ENCODE data around the gene MYH15.

Gene MYH15

DNA sequence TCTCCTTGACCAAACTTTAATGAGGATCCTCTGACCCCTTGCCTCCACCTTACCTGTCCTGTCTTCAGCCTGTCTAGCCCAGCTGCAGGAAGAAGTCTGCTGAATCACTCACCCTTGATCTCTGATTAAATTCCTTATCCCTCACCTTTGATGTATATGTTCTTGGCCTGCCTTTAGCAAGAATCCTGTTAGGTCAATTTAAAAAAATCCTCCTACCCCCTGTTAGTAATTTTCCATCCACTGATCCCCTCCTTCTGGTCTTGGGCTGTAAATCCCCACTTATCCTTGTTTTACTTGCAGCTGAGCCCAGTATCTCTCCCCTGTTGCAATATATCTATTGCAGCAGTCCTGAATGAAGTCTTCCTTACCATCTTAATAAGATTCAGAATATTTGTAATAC lies 39.0 kb downstream of the MYH15 start:
- DNase-seq (ENCODE audit: low spot score) = no peak

- no peak for DNase-seq (ENCODE audit: low spot score)
Observed at GRCh38 chr3:108469126-108469525, 41.3 kb downstream of the MYH15 start.

DNA sequence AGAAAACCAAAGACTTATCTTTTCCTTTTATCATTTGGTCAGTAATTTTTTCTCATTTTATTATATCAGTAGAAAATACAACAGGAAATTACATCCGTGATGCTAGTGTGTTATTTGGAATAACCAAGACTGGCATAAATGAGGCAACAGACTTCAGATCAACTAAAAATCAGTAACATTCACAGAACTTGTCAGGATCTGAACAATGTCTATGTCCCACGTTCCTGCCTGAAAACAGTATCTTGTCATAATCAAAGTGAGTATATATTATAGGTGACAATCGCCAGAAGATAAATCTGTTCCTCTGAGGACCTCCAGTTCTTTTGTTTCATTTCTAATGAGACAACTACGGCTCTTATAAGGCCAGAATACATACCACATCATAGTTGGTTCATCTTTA lies 41.8 kb downstream of the MYH15 start:
- DNase-seq (ENCODE audit: low spot score) = no peak

DNA sequence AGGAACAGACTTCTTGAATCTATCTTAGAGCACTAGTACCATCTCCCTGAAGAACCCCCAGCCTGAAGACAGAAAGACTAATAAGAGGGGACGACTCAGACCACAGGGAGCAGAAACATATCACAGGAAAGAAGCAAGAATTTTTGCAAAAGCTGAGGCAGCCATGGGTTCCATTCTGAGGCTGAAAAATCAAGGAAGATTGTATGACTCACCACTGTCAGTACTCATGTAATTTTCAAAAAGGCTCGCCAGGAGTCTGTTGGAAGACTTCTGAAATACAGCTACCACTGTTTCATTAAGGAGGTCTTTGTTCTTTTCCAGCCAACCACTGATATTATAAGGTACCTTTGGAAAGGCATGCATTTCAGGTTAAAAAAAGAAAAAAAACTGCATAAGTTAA lies 47.5 kb downstream of the MYH15 start:
- no peak for DNase-seq (ENCODE audit: low spot score)

GRCh38 chr3:108461661-108462111 lies 48.7 kb downstream of the MYH15 start:
- DNase-seq (ENCODE audit: low spot score) = no peak

GRCh38 chr3:108459225-108459624 lies 51.2 kb downstream of the MYH15 start:
- no peak for DNase-seq (ENCODE audit: low spot score)

DNA sequence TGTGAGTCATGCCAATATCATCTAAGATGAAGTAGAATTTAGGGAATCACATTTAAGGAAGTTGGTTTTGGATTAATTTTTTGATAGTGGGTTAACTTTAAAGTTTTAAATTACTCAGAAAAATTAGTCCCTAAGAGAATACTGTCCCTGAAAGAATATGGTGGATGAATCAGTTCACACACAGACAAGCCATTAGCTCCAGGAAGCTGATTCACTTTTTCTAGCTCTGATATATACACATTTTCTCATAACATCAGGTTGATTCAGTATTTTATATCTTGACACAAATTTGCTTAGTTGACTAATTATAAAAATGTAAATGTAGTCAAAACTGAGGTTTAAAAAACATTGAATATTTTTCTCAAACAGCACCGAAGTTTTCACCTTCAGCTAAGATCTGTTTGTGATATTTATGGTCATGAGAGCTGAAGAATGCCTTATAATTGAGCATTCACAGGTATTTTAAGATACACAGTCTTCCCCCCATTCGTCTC lies 55.1 kb downstream of the MYH15 start:
- DNase-seq (ENCODE audit: low spot score) = peak; percentile 42

GRCh38 chr3:108453565-108453964 lies 56.8 kb downstream of the MYH15 start:
- DNase-seq (ENCODE audit: low spot score) = no peak

DNA sequence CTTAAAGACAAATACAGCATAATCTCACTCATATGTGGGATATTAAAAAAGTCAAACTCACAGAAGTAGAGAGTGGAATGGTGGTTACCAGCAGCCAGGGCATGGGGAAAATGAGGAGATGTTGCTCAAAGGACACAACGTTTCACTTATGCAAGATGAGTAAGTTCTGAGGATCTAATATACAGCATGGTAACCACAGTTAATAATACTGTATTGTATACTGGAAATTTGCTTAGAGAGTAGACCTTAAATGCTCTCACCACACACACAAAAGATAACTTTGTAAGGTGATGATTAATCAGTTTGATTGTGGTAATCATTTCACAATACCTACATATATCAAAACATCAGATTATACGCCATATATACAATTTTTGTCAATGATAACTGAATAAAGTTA lies 60.0 kb downstream of the MYH15 start:
- no peak for DNase-seq (ENCODE audit: low spot score)

DNA sequence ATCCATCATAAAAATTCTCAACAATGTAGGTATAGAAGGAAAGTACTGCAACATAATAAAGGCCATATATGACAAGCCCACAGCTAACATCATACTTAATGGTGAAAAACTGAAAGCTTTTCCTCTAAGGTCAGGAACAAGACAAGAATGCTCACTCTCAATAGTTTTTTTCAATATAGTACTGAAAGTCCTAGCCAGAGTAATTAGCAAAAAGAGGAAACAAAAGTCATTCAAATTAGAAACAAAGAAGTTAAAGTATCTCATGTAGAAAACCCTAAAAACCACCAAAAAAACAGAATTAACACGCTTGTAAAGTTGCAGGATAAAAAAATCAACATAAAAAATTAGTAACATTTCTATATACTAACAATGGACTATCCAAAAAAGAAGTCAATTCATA lies 61.8 kb downstream of the MYH15 start:
- DNase-seq (ENCODE audit: low spot score) = no peak

GRCh38 chr3:108447096-108447847 lies 63.1 kb downstream of the MYH15 start:
- DNase-seq (ENCODE audit: low spot score) = no peak

GRCh38 chr3:108442281-108442680 lies 68.1 kb downstream of the MYH15 start:
- DNase-seq (ENCODE audit: low spot score) = no peak

DNA sequence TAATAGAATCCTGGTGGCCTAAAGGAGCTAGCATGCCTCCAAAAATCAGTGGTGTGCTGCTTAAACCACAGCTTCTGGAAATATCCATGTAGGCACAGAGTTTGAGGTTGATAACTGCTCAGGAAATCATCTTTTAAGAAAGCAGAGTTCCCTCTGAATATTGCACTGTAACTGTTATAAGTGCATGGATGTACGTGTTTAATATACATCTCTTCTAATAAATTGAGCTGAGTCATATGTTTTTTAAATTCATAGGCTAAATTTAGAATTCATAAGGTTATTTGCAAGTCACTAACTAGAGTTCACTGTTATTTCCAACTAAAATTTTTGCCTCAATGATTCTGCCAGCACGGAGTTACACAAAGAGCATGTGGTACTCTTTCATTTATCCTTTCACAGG lies 68.9 kb downstream of the MYH15 start:
- DNase-seq (ENCODE audit: low spot score) = no peak

- DNase-seq (ENCODE audit: low spot score) = no peak
Observed at GRCh38 chr3:108441071-108441507, 69.3 kb downstream of the MYH15 start.

DNA sequence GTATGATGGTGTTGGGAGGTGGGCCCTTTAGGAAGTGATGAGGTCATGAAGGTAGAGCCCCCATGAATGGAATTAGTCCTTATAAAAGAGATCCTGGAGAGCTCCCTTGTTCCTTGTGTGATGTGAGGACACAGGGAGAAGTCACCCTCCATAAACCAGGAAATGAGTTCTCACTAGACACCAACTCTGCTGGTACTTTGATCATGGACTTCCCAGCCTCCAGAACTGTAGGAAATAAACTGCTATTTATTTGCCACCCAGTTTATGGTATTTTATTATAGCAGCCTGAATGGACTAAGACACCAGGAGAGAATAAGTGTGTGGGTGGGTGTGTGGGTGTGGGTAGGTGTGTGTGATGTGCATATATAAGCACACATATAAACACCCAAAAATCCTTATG lies 71.9 kb downstream of the MYH15 start:
- DNase-seq (ENCODE audit: low spot score) = no peak

- DNase-seq (ENCODE audit: low spot score) = no peak
Observed at GRCh38 chr3:108437439-108437838, 73.0 kb downstream of the MYH15 start.

GRCh38 chr3:108433928-108434327 lies 76.5 kb downstream of the MYH15 start:
- no peak for DNase-seq (ENCODE audit: low spot score)

DNA sequence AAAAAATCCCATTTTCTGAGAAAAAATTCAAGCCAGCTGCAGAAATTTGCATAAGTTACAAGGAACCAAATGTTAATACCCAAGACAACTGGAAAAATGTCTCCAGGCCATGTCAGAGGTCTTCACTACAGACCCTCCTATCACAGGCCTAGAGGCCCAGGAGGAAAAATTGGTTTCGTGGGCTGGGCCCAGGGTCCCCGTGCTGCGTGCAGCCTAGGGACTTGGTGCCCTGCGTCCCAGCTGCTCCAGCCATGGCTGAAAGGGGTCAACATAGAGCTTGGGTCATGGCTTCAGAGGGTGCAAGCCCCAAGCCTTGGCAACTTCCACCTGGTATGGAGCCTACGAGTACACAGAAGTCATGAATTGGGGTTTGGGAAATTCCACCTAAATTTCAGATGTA lies 78.0 kb downstream of the MYH15 start:
- no peak for DNase-seq (ENCODE audit: low spot score)

DNA sequence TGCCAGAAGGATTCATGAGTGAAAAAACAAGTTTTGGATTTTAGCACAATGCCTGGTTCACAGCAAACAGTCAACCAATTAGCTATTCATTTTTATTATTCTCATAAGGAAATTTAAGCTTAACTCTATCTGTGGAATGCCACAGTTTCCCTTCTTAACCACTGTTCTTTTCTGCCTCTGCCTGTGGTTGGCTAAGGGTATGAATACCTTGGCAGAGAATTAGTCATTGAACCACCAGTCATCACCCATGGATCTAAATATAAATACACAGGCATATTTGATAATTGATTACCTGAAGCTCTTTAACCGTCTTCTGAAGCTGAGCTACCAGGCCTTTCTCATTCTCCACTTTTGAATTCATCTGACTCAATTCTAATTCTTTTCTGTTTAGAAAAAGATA lies 79.9 kb downstream of the MYH15 start:
- no peak for DNase-seq (ENCODE audit: low spot score)

DNA sequence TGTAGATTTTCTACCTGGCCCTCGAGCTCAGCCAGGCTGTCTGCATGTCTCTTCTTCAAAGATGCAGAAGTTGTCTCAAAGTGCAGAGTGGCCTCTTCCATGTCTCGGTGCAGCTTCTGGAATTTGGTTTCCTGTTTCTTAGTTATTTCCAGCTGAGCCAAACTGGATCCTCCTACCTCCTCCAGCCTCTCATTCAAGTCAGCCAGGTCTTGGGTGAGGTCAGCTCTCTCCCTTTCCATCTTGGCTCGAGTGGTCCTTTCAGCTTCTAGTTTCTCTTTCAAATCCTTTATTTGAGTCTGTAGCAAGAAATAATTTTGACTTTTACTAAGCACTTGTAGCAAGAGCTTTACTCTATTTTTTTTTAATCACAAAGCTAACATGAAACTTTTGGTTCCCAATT lies 81.8 kb downstream of the MYH15 start:
- DNase-seq (ENCODE audit: low spot score) = no peak

DNA sequence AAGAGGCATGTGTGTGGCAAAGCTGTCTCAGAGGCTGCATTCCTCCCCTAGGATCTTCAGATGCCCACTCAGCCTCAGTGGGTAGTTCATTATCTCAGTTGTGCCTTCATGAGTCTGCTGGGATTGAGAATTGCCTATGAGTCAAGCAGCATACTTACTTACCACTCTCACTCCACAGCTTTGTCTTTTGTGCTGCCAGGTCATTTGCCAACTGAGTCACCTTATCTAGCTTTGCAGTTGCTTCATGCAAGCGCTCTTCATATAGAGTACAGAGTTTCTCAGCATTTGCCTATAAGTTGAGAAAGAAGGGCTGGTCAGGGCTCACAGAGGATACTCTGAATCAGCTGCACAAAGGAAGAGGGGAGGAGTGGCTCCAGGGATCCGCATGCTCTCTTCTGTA lies 89.5 kb downstream of the MYH15 start:
- DNase-seq (ENCODE audit: low spot score) = peak; percentile 44

- DNase-seq (ENCODE audit: low spot score) = peak; percentile 38
Observed at GRCh38 chr3:108416111-108416869, 94.1 kb downstream of the MYH15 start.

DNA sequence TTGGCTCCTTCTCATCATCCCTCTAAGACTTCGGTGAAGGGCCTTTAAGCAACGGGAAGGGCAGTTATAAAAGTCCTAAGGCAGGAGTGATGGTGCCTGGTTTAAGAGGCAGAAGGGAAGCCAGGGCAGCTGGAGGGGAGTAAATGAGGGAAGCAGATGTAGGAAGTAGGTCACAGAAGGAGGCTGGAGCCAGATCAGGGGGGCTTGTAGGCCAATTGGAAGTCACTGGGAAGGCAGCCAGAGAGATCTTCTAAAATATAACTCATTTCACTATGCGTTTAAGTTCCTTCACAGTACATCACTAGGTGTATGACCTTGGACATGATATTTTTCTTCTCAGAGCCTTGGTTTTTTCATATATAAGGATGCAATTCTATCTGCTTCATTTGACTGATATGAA lies 94.7 kb downstream of the MYH15 start:
- no peak for DNase-seq (ENCODE audit: low spot score)

All from kidney capillary endothelial cell (primary cell).